Thymus (tissue), 11 donors: ENCODE results near the gene LSM4. TPM values are rescaled to one million over a fixed set of nuclear protein-coding genes. Genes with fewer than 3 reads are reported as not detected.
A peak's percentile ranks its signal among the peaks of the same experiment; 100 is the strongest.

Experiments
- DNase-seq, 9 donors: peaks; one replicate each; pipeline ENCODE4 v3.0.0-alpha.2; 2013; ENCODE audit warnings: low spot score in 9 of 9, low read depth in 6 of 9, missing footprints in 1 of 9
- H3K27ac ChIP-seq, 2 donors: one replicate each; pipeline ENCODE4 v1.5.1; 2013; ENCODE audit warnings: control low read depth in 1 of 2, low read depth in 1 of 2, low read length in 1 of 2, mild to moderate bottlenecking in 1 of 2, moderate library complexity in 1 of 2
- H3K27me3 ChIP-seq, 2 donors: one replicate each; pipeline ENCODE4 v1.5.1; 2013; ENCODE audit warnings: low read length in 1 of 2; ENCODE audit not compliant: control insufficient read depth in 2 of 2, insufficient read depth in 1 of 2
- H3K36me3 ChIP-seq, 2 donors: one replicate each; pipeline ENCODE4 v1.5.1; 2013; ENCODE audit warnings: low read length in 1 of 2, mild to moderate bottlenecking in 1 of 2, moderate library complexity in 1 of 2; ENCODE audit not compliant: control insufficient read depth in 2 of 2, insufficient read depth in 2 of 2
- H3K4me1 ChIP-seq, 2 donors: one replicate each; pipeline ENCODE4 v1.5.1; 2013; ENCODE audit warnings: low read length in 2 of 2; ENCODE audit not compliant: control insufficient read depth in 2 of 2, insufficient read depth in 2 of 2
- H3K4me3 ChIP-seq, 2 donors: one replicate each; pipeline ENCODE4 v1.5.1; 2013; ENCODE audit warnings: low read length in 2 of 2, control low read depth in 1 of 2, mild to moderate bottlenecking in 1 of 2
- H3K9me3 ChIP-seq, 2 donors: one replicate each; pipeline ENCODE4 v1.5.1; 2013; ENCODE audit warnings: low read length in 1 of 2, mild to moderate bottlenecking in 1 of 2; ENCODE audit not compliant: control insufficient read depth in 2 of 2, insufficient read depth in 1 of 2
- WGBS: extraction: QIAGEN DNeasy Blood & Tissue Kit; methylation state at CpG from one replicate; pipeline ENCODE4 v1.1.7; 2013; 5-methylcytosine and 5-hydroxymethylcytosine counted together
- polyA plus RNA-seq: library from polyadenylated mRNA; stranded (reverse); fragments of 200-250 nt; gene quantifications from one replicate; pipeline ENCODE4 v1.2.3, GENCODE V29; 2013
- total RNA-seq: library from RNA; stranded (reverse); fragments of 120-200 nt; gene quantifications from one replicate; pipeline ENCODE4 v1.2.4, GENCODE V29; 2013
- donor health status: healthy.

LSM4 gene
- total and polyA plus RNA-seq, 2 donors: 147 to 190 TPM

DNA sequence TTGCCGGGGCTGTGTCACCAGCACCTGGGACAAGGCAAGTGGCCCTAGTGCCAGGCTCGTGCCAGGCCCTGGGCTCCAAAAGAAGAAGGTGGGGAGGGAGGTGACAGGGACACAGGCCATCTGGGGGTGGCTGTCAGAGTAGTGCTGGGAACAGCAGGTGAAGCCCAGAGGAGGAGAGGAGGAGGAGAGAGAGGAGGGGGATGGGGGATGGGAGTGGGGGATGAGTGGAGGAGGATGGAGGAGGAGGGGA is 18.7 kb downstream of the LSM4 start:
- peak in 2 of 9 donors; percentile 32 to 50 for DNase-seq
- Histone ChIP-seq H3K4me3 (peak overlapping the region; percentile 54 to 60), H3K9me3 (peaks cover 0 to 7% of the 10 kb centered on the region in 2 donors), H3K27me3 (no peaks in the 10 kb centered on the region), H3K4me1 (peaks cover 21 to 53% of the 10 kb centered on the region in 2 donors), H3K36me3 (peaks cover 28 to 34% of the 10 kb centered on the region in 2 donors), H3K27ac (peak overlapping the region; percentile 97 to 99)
- 17% methylated on average over 2 of the region's 2 CpGs for WGBS

DNA sequence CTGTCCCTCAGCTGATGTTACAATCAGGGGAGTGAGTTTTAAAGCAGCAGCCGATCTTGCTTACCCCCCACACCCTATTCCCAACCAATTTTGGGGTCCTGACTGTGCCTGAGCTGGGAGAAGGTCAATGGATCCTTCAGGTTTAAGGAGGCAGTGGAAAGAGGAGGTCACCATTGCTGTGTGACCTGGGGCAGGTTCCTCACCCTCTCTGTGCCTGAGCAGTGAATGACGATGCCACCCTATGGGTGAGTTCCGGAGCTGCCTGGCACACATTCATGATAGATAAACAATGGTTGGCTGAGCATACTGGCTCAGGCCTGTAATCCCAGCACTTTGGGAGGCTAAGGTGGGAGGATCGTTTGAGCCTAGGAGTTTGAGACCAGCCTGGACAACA is 21.2 kb downstream of the LSM4 start:
- Histone ChIP-seq H3K4me3 (no peak overlapping the region), H3K9me3 (peaks cover 0 to 7% of the 10 kb centered on the region in 2 donors), H3K27ac (no peak overlapping the region), H3K36me3 (peaks cover 7 to 10% of the 10 kb centered on the region in 2 donors), H3K27me3 (no peaks in the 10 kb centered on the region), H3K4me1 (peaks cover 21 to 44% of the 10 kb centered on the region in 2 donors)
- DNase-seq: no peak
- 93% methylated on average over 4 of the region's 4 CpGs for WGBS

DNA sequence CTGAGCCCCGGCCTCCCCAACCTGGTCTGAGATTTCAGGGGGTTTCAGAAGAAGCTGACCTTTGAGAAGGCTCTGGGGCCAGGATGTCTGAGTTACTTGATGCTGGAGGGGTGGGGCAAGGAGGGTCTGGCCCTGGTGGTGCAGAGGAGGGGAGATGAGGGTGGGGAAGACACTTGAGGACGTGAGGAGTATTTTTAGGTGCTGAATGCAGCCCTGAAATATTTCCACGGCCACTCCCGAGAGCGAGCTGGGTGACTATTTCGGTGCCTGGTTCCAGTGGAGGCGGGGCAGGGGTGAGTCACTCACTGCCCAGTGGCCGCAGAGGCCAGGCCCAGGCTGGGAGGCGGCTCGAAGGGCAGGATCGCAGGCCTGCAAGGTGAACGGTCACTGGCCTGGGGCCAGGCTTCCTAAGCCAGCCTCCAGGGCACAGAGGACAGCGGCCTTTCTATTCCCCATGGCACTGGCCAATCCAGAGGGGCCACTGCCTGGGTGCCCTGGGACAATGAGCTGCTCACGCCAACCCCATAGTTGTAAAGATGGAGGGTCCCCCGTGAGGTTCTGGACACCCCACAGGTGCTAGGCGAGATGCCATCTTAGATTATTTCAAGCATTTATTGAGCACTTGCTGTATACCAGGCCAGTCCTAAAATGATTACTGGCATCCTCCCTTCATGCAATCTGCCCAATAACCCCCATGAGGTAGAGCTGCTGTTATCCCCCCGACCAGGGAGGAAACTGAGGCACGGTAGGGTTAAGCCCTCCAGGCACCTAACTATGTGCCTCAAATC is 21.8 kb downstream of the LSM4 start:
- Histone ChIP-seq H3K27ac (no peak overlapping the region), H3K27me3 (no peaks in the 10 kb centered on the region), H3K36me3 (peaks cover 1 to 4% of the 10 kb centered on the region in 2 donors), H3K4me3 (no peak overlapping the region), H3K4me1 (peaks cover 21 to 38% of the 10 kb centered on the region in 2 donors), H3K9me3 (peaks cover 0 to 7% of the 10 kb centered on the region in 2 donors)
- DNase-seq: no peak
- WGBS: 96% methylated on average over 18 of the region's 18 CpGs

DNA sequence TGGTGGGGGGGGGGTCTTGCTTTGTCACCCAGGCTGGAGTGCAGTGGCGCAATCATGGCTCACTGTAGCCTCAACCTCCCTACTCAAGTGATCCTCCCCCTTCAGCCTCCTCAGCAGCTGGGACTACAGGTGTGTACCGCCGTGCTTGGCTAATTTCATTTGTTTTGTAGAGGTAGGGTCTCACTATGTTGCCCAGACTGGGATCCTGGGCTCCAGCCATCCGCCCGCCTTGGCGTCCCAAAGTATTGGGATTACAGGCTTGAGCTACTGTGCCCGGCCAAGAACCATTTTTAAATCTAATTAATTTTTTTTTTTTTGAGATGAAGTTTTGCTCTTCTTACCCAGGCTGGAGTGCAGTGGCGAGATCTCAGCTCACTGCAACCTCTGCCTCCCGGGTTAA is 23.2 kb downstream of the LSM4 start:
- Histone ChIP-seq H3K36me3 (no peaks in the 10 kb centered on the region), H3K4me3 (no peak overlapping the region), H3K9me3 (peaks cover 0 to 3% of the 10 kb centered on the region in 2 donors), H3K27ac (no peak overlapping the region), H3K27me3 (no peaks in the 10 kb centered on the region), H3K4me1 (peaks cover 11 to 26% of the 10 kb centered on the region in 2 donors)
- 98% methylated on average over 9 of the region's 9 CpGs for WGBS
- no peak for DNase-seq

DNA sequence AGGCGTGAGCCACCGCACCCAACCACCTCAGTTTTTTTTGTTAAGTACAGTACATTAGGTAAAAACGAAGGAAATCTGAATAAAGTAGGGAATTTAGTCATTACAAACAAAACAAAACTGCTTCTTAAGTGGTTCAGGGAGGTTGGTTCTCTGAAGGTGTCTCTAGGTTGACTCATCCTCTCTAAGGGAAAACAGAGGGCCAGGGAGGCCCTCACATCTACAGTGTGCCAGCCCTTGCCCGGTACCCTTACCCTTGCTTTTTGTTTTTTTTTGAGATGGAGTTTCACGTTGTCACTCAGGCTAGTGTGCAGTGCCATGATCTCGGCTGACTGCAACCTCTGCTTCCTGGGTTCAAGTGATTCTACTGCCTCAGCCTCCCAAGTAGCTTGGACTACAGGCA is 24.3 kb downstream of the LSM4 start:
- no peak overlapping the region for H3K27ac ChIP-seq
- peaks cover 0 to 4% of the 10 kb centered on the region in 2 donors for H3K27me3 ChIP-seq
- no peak overlapping the region for H3K4me3 ChIP-seq
- H3K4me1 ChIP-seq: peaks cover 2 to 23% of the 10 kb centered on the region in 2 donors
- H3K9me3 ChIP-seq: peaks cover 0 to 3% of the 10 kb centered on the region in 2 donors
- DNase-seq: no peak
- WGBS: 91% methylated on average over 6 of the region's 6 CpGs
- no peaks in the 10 kb centered on the region for H3K36me3 ChIP-seq

DNA sequence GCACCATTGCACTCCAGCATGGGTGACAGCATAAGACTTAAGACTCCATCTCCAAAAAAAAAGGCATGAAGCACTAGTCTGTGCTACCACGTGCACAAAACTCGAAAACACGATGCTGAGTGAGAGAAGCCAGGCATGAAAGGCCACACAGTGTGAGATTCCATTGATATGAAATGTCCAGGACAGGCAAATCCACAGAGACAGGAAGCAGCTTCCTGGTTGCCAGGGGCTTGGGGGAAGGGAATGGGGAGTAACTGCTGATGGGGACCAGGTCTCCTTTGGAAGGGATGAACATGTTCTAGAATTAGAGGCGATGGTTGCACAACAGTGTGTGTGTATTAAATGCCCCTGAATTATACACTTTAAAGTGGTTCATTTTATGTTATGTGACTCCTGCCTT is 25.6 kb downstream of the LSM4 start:
- Histone ChIP-seq H3K4me1 (peaks cover 3 to 23% of the 10 kb centered on the region in 2 donors), H3K4me3 (no peak overlapping the region), H3K36me3 (no peaks in the 10 kb centered on the region), H3K27me3 (peaks cover 0 to 17% of the 10 kb centered on the region in 2 donors), H3K9me3 (peaks cover 0 to 3% of the 10 kb centered on the region in 2 donors), H3K27ac (no peak overlapping the region)
- 94% methylated on average over 4 of the region's 4 CpGs for WGBS
- DNase-seq: no peak

DNA sequence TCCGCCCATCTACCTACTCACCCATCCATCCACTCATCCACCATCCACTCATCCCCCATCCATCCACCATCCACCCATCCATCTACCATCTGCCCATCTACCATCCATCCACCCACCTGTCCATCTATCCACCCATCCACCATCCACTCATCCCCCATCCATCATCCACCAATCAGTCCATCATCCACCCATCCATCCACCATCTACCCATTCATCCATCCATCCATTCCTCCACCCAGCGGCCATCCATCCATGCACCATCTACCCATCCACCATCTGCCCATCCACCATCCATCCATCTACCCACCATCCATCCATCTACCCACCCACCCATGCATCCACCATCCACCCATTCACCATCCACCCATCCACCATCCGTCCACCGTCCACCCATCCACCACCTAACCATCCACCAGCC is 27.8 kb downstream of the LSM4 start:
- Histone ChIP-seq H3K9me3 (peaks cover 0 to 3% of the 10 kb centered on the region in 2 donors), H3K4me1 (peaks cover 11 to 45% of the 10 kb centered on the region in 2 donors), H3K27me3 (peaks cover 0 to 21% of the 10 kb centered on the region in 2 donors), H3K4me3 (no peak overlapping the region), H3K36me3 (no peaks in the 10 kb centered on the region), H3K27ac (no peak overlapping the region)
- no peak for DNase-seq
- WGBS: 80% methylated on average over 4 of the region's 4 CpGs

DNA sequence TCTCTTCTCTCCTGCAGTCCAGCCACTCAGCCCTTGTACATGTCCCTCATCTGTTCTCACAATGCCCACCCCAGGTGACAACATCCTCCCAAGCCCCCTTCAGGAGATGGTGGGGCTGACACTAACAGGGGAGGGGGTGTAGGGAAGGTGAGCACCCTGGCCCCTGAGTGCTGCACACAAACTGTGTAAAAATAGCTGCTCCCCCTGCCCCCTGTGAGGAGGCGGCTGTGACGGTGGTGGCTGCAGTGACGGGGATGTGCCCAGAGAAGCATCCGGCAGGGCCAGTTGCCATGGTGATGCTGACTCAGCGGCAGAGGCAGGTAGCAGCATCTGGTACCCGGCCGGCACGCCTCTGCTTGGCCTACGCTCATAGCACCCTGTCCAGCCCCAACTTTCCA is 28.4 kb downstream of the LSM4 start:
- WGBS: 27% methylated on average over 9 of the region's 9 CpGs
- peak in 3 of 9 donors; percentile 57 to 71 (median 61) for DNase-seq
- no peak overlapping the region for H3K4me3 ChIP-seq
- peaks cover 0 to 21% of the 10 kb centered on the region in 2 donors for H3K27me3 ChIP-seq
- H3K4me1 ChIP-seq: peaks cover 11 to 51% of the 10 kb centered on the region in 2 donors
- H3K9me3 ChIP-seq: peaks cover 0 to 3% of the 10 kb centered on the region in 2 donors
- no peaks in the 10 kb centered on the region for H3K36me3 ChIP-seq
- H3K27ac ChIP-seq: peak overlapping the region in 1 of 2 donors; percentile 46

DNA sequence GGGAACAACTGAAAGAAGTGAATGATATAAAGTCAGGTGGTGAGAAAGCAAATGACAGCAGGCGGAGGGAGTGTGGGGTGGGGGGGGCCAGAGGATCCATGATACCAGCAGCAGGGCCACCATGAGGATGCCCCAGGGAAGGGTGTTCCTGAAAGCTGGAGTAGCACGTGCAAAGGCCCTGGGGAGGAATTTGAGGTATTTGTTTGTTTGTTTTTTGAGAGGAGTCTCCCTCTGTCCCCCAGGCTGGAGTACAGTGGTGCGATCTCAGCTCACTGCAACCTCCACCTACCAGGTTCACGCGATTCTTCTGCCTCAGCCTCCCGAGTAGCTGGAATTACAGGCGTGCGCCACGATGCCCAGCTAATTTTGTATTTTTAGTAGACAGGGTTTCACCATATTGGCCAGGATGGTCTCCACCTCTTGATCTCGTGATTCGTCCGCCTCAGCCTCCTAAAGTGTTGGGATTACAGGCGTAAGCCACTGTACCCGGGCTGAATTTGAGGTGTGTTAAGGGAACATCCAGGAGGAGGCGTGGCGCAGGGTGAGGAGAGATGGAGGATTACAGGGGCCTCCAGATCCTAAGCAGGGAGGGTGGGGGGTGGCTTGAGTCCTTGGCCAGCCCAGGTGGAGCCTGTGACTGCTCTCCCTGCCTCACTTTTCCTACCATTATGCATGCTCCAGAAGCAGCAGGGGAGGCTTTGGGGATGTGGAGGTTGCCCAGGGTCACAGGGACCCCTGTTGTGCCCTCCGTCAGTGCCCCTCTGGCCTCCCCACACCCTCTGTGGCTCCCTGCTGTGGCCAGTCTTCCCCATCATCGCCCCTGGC is 29.0 kb downstream of the LSM4 start:
- Histone ChIP-seq H3K9me3 (peaks cover 0 to 3% of the 10 kb centered on the region in 2 donors), H3K36me3 (no peaks in the 10 kb centered on the region), H3K4me3 (no peak overlapping the region), H3K4me1 (peaks cover 11 to 56% of the 10 kb centered on the region in 2 donors), H3K27me3 (peaks cover 0 to 21% of the 10 kb centered on the region in 2 donors), H3K27ac (peak overlapping the region in 1 of 2 donors; percentile 68)
- WGBS: 91% methylated on average over 18 of the region's 18 CpGs
- no peak for DNase-seq
